Glutamatergic neuron (in vitro differentiated cells): Measurements from ENCODE around the gene ARV1. TPM values are rescaled to one million over a fixed set of nuclear protein-coding genes. Genes with fewer than 3 reads are reported as not detected.
"Not testable (repeated sequence)": the region's sequence is repeated elsewhere in the genome, so short reads cannot be mapped to it uniquely, and the experiment has no call there.

Experiments used
- DNase-seq: peaks from one replicate; pipeline ENCODE4 v3.0.0; 2022
- H3K27ac Mint-ChIP-seq: one replicate; pipeline ENCODE4 v1.8.0; 2020; ENCODE audit warnings: mild to moderate bottlenecking, mixed read lengths, inconsistent platforms; ENCODE audit not compliant: unreplicated experiment
- H3K27me3 Mint-ChIP-seq: one replicate; pipeline ENCODE4 v1.8.0; 2020; ENCODE audit warnings: mild to moderate bottlenecking, moderate library complexity, mixed read lengths, inconsistent platforms; ENCODE audit not compliant: unreplicated experiment
- H3K36me3 Mint-ChIP-seq: one replicate; pipeline ENCODE4 v1.8.0; 2020; ENCODE audit warnings: mild to moderate bottlenecking, mixed read lengths, inconsistent platforms; ENCODE audit not compliant: unreplicated experiment
- H3K4me1 Mint-ChIP-seq: one replicate; pipeline ENCODE4 v1.8.0; 2020; ENCODE audit warnings: mild to moderate bottlenecking, low read depth, mixed read lengths, inconsistent platforms; ENCODE audit not compliant: unreplicated experiment
- H3K4me3 Mint-ChIP-seq: one replicate; pipeline ENCODE4 v1.8.0; 2020; ENCODE audit warnings: mild to moderate bottlenecking, mixed read lengths, inconsistent platforms; ENCODE audit not compliant: unreplicated experiment
- H3K9me3 Mint-ChIP-seq: one replicate; pipeline ENCODE4 v1.8.0; 2020; ENCODE audit warnings: mild to moderate bottlenecking, moderate library complexity, mixed read lengths, inconsistent platforms; ENCODE audit not compliant: unreplicated experiment
- CTCF ChIP-seq: fragments of 200-600 bp; sonication (generic); IDR thresholded peaks from one replicate; pipeline ENCODE4 v1.5.0; 2021; ENCODE audit not compliant: partially characterized antibody, unreplicated experiment
- total RNA-seq: library from RNA; stranded (reverse); fragmentation: NEBNext Ultra II Directional; extraction: Animal tissue kit (Norgen Biotek cat#: 25700); gene quantifications from one replicate; pipeline ENCODE4 v1.2.1, GENCODE V29; 2021; ENCODE audit not compliant: unreplicated experiment

ARV1 gene
- total RNA-seq, 1 donor from 2014 or later: 18.3 TPM

- Mint-ChIP-seq H3K9me3 (peaks cover 10% of the 10 kb centered on the region), H3K36me3 (no peaks in the 10 kb centered on the region), H3K27ac (no peak overlapping the region), H3K4me3 (peak overlapping the region; percentile 98), H3K27me3 (peaks cover 13% of the 10 kb centered on the region), H3K4me1 (peaks cover 9% of the 10 kb centered on the region)
- no peak for DNase-seq
- no peak for TF ChIP-seq CTCF
Measured at GRCh38 chr1:230979952-230980351, 1.1 kb downstream of the ARV1 start.

- peaks cover 7% of the 10 kb centered on the region for H3K27me3 Mint-ChIP-seq
- H3K4me3 Mint-ChIP-seq: no peak overlapping the region
- no peaks in the 10 kb centered on the region for H3K4me1 Mint-ChIP-seq
- no peak for TF ChIP-seq CTCF
- H3K36me3 Mint-ChIP-seq: no peaks in the 10 kb centered on the region
- peaks cover 5% of the 10 kb centered on the region for H3K9me3 Mint-ChIP-seq
- H3K27ac Mint-ChIP-seq: no peak overlapping the region
- DNase-seq: no peak
Measured at GRCh38 chr1:230982696-230983095, 3.8 kb downstream of the ARV1 start.

- TF ChIP-seq CTCF: no peak
- H3K4me3 Mint-ChIP-seq: no peak overlapping the region
- H3K27ac Mint-ChIP-seq: no peak overlapping the region
- H3K9me3 Mint-ChIP-seq: peaks cover 4% of the 10 kb centered on the region
- H3K36me3 Mint-ChIP-seq: no peaks in the 10 kb centered on the region
- DNase-seq: no peak
- H3K4me1 Mint-ChIP-seq: no peaks in the 10 kb centered on the region
- H3K27me3 Mint-ChIP-seq: peaks cover 6% of the 10 kb centered on the region
Measured at GRCh38 chr1:230983811-230984210, 4.9 kb downstream of the ARV1 start.

- H3K36me3 Mint-ChIP-seq, H3K4me3 Mint-ChIP-seq, H3K4me1 Mint-ChIP-seq, DNase-seq, H3K27ac Mint-ChIP-seq, H3K27me3 Mint-ChIP-seq, H3K9me3 Mint-ChIP-seq: not testable (repeated sequence)
Measured at GRCh38 chr1:230984622-230985515, 6.0 kb downstream of the ARV1 start.

GRCh38 chr1:230985711-230986110 is 6.8 kb downstream of the ARV1 start:
- no peak for TF ChIP-seq CTCF
- Mint-ChIP-seq H3K4me1 (no peaks in the 10 kb centered on the region), H3K27ac (no peak overlapping the region), H3K4me3 (no peak overlapping the region), H3K9me3 (no peaks in the 10 kb centered on the region), H3K36me3 (no peaks in the 10 kb centered on the region), H3K27me3 (no peaks in the 10 kb centered on the region)
- DNase-seq: no peak
